ENCODE measurements around the gene ZNF555. TPM values are rescaled to one million over a fixed set of nuclear protein-coding genes. Genes with fewer than 3 reads are reported as not detected.
A peak's percentile ranks its signal among the peaks of the same experiment; 100 is the strongest.

Gene ZNF555
- total and polyA plus RNA-seq, 9 of the 15 experiments (the other 6 are each of a cell fraction or from before 2014, with no cell fraction given) = 2.0 to 6.7 (median 5.4) TPM

- Histone ChIP-seq H3K27ac (ENCODE audit: extremely low read depth, low read depth, low read length) (no peak overlapping the region), H3K4me2 (ENCODE audit: insufficient read depth, low read length) (no peak overlapping the region), H4K20me1 (replicated peaks; ENCODE audit: control insufficient read depth, insufficient read depth, low read length) (no peaks in the 10 kb centered on the region), H3K9ac (ENCODE audit: insufficient read depth in 1 of 2, low read depth in 2 of 2, low read length in 2 of 2) (peak overlapping the region in 1 of 2 experiments; percentile 35; a peak in 1 of 4 replicates), H3K9me1 (ENCODE audit: control insufficient read depth, insufficient read depth, low read length) (no peaks in the 10 kb centered on the region), H3K9me3 (replicated peaks; ENCODE audit: control insufficient read depth, insufficient read depth, low read depth, low read length) (no peaks in the 10 kb centered on the region), H3K4me3 (no peak overlapping the region), H2AFZ (ENCODE audit: low read depth, low read length) (no peak overlapping the region), H3K36me3 (ENCODE audit: control insufficient read depth, insufficient read depth, low read length) (peaks cover 67% of the 10 kb centered on the region; the same call in 2 of the 3 replicates), H3K4me1 (replicated peaks in 1 of 2; ENCODE audit: control insufficient read depth in 2 of 2, insufficient read depth in 2 of 2, low read length in 2 of 2) (peaks cover 0 to 21% of the 10 kb centered on the region in 2 experiments; a peak in 2 of 5 replicates), H3K27me3 (ENCODE audit: control insufficient read depth in 2 of 2, insufficient read depth in 2 of 2, low read length in 2 of 2) (no peaks in the 10 kb centered on the region), H3K79me2 (ENCODE audit: control insufficient read depth, insufficient read depth, low read length) (no peaks in the 10 kb centered on the region)
- WGBS (ENCODE audit: insufficient coverage, low coverage, missing lambda C conversion rate) = 93% methylated on average over 18 of the region's 37 CpGs
- FAIRE-seq (no peak), DNase-seq (ENCODE audit: extremely low read depth in 1 of 4, low spot score in 3 of 4) (no peak), ATAC-seq (no peak)
- intact Hi-C loops (cut with micrococcal nuclease) = no loop called here
- TF ChIP-seq GTF2E2 (tag; IDR thresholded peaks at IDR 0.05) = no peak
- no peak for TF ChIP-seq ZNF239 (CRISPR knock-in tag; IDR thresholded peaks at IDR 0.05)
- no peak for TF ChIP-seq ZNF449 (CRISPR knock-in tag; IDR thresholded peaks at IDR 0.05)
- TF ChIP-seq ZNF79 (CRISPR knock-in tag; IDR thresholded peaks at IDR 0.05; ENCODE audit: low read depth) = no peak
- TF ChIP-seq ZNF280B (CRISPR knock-in tag; IDR thresholded peaks at IDR 0.05) = no peak
- no peak for TF ChIP-seq MEIS2 (IDR thresholded peaks at IDR 0.05; ENCODE audit: partially characterized antibody)
- no peak for TF ChIP-seq NR3C1 (CRISPR knock-in tag; IDR thresholded peaks at IDR 0.05)
- TF ChIP-seq TRIM28 (IDR thresholded peaks at IDR 0.05) = no peak
- TF ChIP-seq BCLAF1 (IDR thresholded peaks at IDR 0.05; ENCODE audit: borderline replicate concordance in 1 of 2, control insufficient read depth in 1 of 2, low read depth in 2 of 2, low read length in 1 of 2) = no peak
- TF ChIP-seq ZNF316 (IDR thresholded peaks at IDR 0.05) = no peak
- in situ Hi-C loops (cut with MboI) = no loop called here
- no TSS peak for BruUV-seq (replicated peaks)
- ChIA-PET POLR2A (no interaction called here), CTCF (ENCODE audit: low intra/inter-chr PET ratio) (no interaction called here)
These were observed 28.7 kb upstream of the ZNF555 start for GRCh38 chr19:2812414-2813234.

Measured in K562 (cell line).